ENCODE measurements around the gene SLC26A11. TPM values are rescaled to one million over a fixed set of nuclear protein-coding genes. Genes with fewer than 3 reads are reported as not detected.
"Not testable (repeated sequence)": the region's sequence is repeated elsewhere in the genome, so short reads cannot be mapped to it uniquely, and the experiment has no call there.

The SLC26A11 gene
- total RNA-seq, 1 donor from 2014 or later = 9.1 TPM

DNA sequence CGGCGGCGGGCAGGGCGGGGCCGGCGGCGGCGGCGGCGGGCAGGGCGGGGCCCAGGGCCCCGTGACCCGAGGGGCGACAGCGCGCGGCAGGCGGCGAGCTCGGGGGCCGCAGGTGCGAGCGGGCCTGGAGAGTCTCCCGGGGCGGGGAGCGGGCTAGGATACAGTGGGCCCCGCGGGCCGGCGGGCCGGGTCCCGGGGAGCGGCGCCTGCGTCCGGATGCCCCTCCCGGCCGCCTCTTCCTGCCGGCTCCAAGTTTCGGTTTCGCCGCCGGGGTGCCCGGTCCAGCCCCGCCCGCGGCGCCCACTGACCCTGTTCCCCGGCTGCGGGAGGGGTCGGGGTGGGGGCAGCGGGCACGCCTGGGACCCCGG lies 40.5 kb downstream of the SLC26A11 start, which contains the start of gene RNF213:
TSS of gene RNF213 (plus strand) at position 62 of the 368 bp plus-strand sequence. CDS start 2,830 bp downstream, outside the sequence.
- DNase-seq (ENCODE audit: low spot score) = peak; percentile 40

DNA sequence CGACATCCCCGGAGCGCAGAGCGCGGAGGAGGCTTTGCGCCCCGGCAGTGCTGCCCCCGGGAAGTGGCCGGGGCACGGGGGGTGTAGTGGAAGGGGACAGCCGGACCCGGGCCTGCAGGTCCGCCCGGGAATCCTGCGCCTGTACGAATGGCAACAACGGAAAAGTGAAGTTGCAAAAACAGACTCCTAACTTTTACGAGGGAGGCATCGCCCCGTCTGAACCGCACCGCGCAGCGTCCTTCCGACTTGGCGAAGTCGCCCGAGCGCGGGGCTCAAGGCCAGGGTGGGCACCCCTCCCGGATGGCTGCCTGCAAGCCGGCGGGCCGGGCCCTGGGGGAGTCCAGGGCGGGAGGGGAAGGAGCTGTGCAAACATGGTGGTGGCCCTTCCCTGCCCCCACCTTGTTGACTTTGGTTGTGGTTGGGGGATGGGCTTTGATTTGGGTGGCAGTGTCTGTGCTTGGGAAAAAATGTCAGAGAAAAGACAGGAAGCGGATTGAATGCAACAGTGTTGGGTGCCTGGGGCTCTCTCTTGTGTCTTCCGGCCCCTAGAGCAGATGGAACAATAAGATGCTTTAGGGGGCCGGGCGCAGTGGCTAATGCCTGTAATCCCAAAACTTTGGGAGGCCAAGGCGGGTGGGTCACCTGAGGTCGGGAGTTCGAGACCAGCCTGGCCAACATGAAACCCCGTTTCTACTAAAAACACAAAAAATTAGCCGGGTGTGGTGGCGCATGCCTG lies 41.1 kb downstream of the SLC26A11 start:
- DNase-seq (ENCODE audit: low spot score) = peak; percentile 64

- no peak for DNase-seq (ENCODE audit: low spot score)
Measured at GRCh38 chr17:80261895-80262279, 41.7 kb downstream of the SLC26A11 start.

DNA sequence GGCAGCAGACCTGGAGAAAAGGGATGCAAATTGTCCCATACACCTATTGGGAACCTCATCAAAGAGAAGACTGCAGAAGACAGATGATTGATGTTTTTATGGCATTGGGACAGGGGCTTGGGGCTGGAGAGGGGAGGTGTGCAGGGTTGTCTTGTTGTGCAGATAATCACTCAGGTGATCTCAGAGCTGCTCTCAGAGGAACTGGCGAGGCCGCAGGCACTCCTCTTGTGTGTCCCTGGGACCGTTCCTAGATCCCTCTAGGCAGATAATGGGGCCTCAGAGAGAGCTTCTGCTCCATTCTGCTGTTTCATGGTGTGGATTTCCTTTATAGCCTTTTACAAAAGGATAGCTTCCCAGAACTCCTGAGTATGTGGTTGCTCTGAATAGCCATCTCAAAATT lies 42.1 kb downstream of the SLC26A11 start:
- no peak for DNase-seq (ENCODE audit: low spot score)

- no peak for DNase-seq (ENCODE audit: low spot score)
Measured at GRCh38 chr17:80262775-80263244, 42.6 kb downstream of the SLC26A11 start.

DNA sequence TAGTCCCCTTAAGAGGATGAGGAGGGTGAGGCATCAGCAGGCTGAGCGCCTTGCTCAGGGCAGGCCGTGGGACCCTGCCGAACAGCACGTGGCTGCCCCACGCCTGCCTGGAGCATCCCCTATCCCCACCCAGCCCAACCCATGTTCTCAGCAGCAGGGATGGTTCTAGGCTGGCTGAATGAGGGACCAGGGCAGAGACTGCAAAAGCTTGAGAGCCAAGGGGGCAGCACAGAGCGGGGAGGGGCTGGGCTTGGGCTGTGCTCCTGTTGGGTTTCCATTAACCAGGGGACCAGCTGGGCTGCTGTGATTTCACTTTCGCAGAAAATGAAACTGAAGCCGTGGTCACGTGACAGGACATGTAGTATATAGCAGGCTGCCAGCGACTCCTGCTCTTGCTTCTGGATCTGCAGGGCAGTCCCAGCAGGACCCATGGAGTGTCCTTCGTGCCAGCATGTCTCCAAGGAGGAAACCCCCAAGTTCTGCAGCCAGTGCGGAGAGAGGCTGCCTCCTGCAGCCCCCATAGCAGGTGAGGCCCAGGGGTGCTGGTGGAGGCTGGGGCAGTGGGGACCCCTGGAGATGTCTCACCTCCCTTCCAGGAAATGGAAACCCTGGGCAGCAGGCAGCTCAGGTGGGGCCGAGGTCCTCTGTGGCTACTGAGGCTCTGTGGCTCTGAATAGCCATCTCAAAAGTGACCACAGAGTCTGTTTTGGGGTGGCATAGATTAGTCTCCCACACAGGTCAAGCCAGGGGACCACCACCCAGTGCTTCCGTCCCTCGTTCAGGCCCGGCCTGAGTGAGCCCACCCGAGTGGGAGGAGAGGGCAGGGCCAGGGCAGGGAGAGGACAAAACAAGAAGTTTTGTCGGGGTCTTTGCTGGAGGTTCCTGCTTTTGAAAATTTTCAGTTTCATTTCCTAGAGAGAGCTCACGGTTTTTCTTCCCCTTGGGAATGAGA lies 43.3 kb downstream of the SLC26A11 start:
- peak; percentile 66 for DNase-seq (ENCODE audit: low spot score)

DNA sequence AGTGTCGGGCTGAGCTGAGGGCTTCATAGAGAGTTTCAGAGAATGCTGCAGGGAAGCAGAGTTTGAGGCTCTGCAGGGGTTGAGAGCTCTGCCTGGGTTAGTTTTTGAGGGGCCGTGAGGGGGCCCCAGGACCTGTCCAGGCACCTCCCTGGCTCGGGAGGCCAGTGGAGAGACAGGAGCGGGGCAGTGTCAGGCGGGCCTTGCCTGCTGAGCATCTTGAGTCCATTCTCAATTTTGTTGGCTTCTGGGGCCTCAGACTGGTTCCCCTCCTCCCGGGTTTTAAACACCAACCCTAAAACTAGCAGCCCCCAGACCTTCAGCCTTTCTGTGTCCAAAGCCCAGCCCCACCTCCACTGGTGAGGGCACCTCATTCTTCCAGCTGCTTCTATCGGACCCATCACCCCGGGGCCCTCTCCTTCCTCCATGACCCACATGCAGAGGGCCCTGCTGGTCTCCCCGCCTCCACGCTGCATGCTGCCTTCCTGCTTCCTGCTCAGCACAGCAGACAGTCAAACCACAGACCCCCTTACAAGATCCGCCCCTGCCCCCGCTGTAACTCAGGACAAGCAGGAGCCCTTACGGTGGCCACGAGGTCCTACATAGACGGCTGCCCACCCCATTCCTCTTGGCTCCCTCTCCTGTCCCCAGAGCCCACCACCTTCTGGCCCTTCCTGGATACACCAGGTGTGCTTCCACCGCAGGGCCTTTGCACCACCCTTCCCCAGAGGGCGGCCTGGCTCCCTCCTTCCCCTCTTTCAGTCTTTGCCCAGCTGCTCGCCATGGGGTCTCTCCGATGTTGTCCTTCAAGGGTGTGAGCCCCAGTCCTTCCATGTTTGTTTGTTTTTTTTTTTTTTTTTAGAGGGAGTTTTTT lies 44.2 kb downstream of the SLC26A11 start:
- DNase-seq (ENCODE audit: low spot score) = no peak

DNA sequence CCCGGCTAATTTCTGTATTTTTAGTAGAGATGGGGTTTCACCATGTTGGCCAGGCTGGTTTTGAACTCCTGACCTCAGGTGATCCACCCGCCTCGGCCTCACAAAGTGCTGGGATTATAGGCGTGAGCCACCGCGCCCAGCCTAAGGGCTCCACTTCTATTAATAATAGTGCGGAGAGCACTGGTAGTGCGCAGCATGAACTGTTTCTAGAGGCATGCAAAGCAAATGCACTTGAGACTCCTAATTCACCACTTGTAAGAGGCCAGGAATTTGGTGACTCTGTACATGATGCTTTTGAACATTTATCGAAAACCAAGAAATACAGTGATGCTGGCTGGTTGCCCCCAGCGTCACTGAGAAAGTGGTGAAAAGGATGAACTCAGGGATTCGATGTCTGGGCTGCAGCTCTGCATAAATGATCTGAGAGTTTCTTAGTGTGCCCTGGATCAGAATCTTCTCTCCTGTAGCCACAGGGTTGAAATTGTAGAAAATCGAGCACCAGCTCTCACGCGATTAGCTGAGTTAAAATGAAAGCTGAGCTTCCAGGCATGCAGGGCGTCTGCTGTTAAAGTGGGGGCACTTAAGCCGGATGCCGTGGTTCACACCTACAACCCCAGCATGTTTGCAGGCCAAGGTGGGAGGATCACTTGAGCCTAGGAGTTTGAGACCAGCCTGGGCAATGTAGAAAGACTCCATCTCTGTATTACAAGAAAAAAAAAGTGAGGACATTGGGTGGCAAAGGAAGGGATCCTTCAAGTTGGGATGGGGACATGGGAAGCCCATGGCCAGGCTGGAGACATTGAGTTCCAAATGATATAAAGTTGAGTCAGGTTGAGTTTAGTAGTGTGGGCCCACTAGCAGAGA lies 45.2 kb downstream of the SLC26A11 start:
- DNase-seq (ENCODE audit: low spot score) = no peak

DNA sequence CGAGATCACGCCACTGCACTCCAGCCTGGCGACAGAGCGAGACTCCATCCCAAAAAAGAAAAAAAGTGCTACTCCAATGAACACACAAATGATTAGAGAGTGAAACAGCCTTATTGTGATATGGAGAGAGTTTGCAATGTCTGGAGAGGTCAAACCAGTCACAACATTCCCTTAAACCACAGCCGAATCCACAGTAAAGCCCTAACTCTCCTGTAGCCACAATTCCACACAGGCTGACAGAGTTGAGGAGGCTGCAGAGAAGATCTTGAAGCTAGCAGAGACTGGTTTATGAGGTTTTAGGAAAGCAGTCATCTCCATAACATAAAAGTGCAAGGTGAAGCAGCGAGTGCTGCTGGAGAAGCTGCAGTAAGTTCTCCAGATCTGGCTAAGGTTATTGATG lies 47.2 kb downstream of the SLC26A11 start:
- no peak for DNase-seq (ENCODE audit: low spot score)

GRCh38 chr17:80268427-80268826 lies 48.2 kb downstream of the SLC26A11 start:
- DNase-seq (ENCODE audit: low spot score) = no peak

- no peak for DNase-seq (ENCODE audit: low spot score)
Measured at GRCh38 chr17:80269405-80269807, 49.2 kb downstream of the SLC26A11 start.

- no peak for DNase-seq (ENCODE audit: low spot score)
Measured at GRCh38 chr17:80270104-80270503, 49.9 kb downstream of the SLC26A11 start.

- no peak for DNase-seq (ENCODE audit: low spot score)
Measured at GRCh38 chr17:80270836-80271235, 50.6 kb downstream of the SLC26A11 start.

GRCh38 chr17:80272366-80272765 lies 52.1 kb downstream of the SLC26A11 start:
- DNase-seq (ENCODE audit: low spot score) = no peak

DNA sequence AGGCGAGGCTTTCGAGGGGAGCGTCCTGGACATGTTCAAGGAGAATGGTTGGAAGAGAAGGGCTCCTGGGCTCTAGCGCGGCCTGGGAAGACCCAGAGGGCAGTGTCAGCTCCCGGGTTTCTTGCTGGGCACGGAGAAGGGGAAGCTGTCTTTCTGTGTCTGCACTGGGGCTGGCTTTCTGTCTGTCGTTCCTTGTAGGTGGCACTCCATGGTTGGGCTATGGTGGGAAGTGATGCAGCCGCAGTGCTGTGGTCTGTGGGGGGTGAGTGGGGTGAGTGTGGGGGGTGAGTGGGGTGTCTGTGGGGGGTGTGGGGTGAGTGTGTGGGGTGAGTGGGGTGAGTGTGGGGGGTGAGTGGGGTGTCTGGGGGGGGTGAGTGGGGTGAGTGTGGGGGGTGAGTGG lies 54.1 kb downstream of the SLC26A11 start:
- DNase-seq (ENCODE audit: low spot score) = no peak

GRCh38 chr17:80274871-80275449 lies 54.7 kb downstream of the SLC26A11 start:
- no peak for DNase-seq (ENCODE audit: low spot score)

- not testable (repeated sequence) for DNase-seq (ENCODE audit: low spot score)
Measured at GRCh38 chr17:80275857-80276256, 55.6 kb downstream of the SLC26A11 start.

GRCh38 chr17:80277751-80278671 lies 57.8 kb downstream of the SLC26A11 start:
- DNase-seq (ENCODE audit: low spot score) = no peak

- DNase-seq (ENCODE audit: low spot score) = peak; percentile 87
Measured at GRCh38 chr17:80279895-80280294, 59.7 kb downstream of the SLC26A11 start.
